IPS DF 4.7 (cell line): Measurements from ENCODE around the gene ACAD9.

Experiments used
- DNase-seq: peaks from one replicate; pipeline ENCODE4 v3.0.0-alpha.2; 2013; ENCODE audit warnings: low spot score; ENCODE audit errors: extremely low read depth

ACAD9 gene

DNA sequence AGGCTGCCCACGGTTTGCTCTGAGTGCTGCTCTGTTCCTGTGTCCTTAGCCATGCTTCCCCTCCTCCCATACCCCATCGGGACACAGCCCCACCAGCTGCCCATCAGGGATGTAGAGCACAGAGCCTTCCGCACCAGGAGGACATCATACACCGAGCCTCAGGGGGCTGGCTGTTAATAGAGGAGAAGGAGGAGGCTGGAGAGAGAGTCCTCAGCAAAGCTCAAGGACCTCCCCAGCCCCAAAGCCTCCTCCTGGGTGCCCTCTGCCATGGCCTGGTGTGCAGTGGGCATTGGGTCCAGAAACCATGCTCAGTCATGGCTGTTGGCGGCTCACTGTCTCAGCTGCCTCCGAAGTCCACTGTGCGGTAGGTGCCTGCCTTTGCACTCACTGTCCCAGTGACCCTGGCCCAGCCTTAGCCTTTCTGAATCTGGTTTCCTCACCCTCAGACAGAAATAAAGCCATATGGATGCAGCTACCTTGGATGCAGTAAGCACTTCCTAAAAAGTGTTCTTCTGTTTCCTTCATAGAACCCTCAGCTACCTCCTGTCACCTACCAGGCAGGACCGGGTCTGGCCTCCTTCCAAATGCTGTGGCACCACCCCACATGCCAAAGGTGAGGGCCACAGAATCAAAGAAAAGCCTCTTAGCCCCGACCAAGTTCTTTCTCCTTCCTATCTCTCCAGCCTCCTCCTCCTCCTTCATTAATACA lies 53.9 kb downstream of the ACAD9 start:
- DNase-seq: no peak

DNA sequence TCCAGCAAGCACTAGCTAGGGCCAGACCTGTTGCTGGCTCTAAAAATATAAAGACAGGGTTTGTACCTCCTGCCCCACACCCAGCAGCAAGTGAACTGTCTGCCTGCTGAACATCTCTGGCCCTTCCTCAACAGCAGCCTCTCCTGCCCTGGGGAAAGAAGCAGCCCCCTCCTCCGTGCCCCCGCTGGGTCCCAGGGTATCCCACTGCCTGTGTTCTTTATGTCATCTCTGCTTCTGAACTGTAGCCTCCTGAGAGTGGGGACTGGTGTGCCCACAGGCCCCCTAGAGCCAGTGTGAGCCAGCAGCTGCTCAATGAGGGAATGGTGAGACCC lies 54.5 kb downstream of the ACAD9 start:
- no peak for DNase-seq

DNA sequence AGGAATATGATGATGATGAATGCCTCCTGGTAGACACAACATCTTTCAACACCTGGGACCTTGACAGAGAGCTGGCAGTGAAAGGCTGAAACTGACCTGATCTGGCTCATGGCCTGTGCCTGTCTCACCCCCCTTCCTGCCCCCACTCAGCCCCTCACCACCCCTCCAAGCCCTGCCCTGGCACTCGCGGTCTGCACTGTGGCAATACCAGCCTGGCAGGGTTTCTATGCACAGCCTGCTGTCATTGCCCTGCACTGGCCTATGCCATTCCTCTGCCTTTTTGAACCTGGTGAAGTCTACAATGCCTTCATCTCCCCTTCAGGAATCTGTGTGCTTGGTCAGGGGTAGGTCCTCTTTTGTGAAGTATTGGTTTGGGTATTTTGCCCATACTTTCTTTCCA lies 56.5 kb downstream of the ACAD9 start:
- no peak for DNase-seq

DNA sequence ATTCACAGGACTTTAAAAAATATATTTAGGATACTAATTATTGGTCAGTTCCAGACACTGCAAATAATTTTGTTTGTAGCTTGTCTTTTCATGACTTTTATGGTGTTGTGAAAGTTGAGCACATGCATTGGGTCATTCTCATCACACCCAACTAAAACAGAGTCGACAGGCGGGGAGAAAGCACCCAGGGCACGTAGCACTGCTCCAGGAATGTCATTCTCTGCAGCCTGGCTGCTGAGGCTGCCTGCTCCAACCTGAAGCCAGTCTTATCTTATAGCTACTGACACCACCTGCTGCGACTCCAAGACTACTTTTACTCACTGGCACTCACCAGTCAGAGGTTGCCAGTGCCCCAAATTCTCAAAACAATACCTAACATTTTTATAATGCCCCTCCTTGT lies 56.9 kb downstream of the ACAD9 start:
- no peak for DNase-seq

DNA sequence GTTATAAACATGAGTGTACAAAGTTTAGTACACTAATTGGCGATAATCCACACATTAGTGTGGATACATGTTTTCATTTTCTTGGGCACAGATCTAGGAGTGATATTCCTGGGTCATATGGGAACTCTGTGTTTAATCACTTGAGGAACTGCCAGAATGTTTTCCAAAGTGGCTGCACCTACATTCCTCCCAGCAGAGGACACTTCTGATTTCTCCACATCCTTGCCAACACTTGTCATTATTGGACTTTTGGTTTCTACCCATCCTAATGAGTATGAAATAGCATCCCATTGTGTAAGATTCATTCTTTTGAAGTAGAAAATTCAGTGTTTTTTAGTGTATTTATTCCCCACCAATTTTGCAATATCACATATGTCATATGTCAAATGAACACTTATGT lies 60.8 kb downstream of the ACAD9 start:
- DNase-seq: no peak

DNA sequence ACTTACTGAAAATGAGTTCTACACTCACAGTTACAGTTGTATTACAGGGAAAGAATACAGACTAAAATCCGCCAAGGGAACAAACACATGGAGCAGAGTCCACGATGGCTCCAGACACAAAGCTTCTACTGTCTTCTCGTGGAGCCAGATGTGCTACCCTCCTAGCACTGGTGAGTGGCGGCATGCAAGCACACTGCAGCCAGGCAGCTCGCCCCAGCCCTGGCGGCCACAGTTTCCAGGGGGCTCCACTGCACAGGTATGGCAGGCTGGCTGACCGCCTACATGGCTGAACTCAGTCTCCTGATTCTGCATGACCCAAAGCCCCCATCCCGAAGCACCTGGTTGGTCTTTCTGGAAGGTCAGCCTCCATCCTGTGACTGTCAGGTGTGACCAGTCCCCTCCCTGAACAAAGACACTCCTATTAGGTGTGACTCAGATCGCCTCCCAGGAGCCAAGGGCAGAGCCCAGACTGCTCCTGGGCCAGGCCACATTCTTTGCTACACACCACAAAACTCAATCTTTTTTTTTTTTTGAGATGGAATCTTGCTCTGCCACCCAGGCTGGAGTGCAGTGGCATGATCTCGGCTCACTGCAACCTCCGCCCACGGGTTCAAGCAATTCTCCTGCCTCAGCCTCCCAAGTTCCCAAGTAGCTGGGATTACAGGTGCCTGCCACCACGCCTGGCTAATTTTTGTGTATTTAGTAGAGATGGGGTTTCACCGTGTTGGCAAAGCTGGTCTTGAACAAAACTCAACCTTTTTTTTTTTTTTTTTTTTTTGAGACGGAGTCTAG lies 62.9 kb downstream of the ACAD9 start:
- DNase-seq: no peak

DNA sequence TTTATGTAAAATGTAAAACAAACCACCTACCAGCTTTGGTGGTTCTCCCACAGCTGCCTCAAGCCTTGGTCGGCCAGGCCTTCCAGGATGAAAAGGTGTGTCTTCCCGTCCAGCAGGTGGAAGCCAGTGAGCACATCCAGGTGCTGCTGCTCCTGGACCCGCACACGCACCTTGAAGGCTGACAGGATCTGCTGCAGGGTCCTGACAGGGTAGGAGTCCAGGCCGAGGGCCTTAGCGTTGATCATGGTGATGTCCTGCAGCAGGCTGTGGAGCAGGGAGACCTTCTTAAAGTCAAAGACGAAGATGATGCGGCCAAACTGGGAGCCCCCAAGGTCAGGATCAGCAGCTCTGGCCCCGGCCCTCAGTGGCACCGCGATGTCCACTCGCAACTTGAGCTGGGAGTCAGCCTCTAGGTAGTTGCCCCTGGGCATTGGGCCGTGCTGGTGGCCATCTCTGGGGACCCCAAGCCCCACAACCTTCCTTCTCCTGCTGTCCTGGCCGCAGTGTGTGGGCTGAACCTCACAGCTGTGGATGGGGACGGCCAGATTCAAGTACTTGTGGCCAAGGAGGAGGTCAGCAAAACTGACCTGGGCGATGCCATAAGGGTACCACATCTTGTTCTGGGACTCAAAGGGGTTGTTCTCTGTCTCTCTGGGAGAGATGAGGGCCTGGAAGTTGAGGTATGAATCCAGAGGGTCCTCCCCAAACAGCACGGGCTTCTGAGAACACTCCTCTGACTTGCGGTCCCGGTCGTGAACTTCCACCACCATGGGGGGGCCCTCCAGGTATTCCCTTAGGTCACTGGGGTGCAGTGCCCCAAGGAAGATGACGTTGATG lies 65.8 kb downstream of the ACAD9 start:
- no peak for DNase-seq

DNA sequence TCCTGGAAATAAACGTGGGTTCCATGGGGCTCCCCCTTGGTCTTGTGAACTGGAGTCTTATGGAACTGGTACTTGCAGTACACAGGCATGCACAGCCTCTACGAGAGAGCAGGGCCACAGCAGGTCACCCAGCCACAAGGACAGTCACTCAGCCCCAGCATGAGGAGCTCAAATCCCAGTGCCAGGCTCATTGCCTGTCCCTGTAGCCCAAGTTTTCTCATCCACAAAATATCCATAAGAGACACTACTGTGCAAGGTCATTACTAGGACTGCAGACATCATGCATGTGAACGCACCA lies 66.4 kb downstream of the ACAD9 start:
- DNase-seq: no peak

DNA sequence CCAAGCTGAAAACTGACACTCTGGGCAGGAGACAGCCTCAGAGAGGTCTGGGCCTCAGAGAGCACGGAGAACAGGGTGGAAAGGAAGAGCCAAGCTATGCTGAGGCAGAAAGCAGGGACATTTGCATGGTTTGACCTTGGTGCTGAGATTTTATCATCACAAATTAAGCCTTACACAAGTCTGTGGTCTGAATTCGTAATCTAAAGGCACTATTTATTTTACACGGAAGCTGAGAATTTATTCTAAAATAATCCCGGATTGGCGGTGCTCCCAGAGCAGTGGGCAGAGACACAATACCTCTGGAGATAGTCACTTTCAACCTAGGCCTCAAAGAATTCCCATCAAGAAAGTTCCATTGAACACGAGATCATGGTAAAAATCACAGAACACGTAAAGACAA lies 67.0 kb downstream of the ACAD9 start:
- no peak for DNase-seq

DNA sequence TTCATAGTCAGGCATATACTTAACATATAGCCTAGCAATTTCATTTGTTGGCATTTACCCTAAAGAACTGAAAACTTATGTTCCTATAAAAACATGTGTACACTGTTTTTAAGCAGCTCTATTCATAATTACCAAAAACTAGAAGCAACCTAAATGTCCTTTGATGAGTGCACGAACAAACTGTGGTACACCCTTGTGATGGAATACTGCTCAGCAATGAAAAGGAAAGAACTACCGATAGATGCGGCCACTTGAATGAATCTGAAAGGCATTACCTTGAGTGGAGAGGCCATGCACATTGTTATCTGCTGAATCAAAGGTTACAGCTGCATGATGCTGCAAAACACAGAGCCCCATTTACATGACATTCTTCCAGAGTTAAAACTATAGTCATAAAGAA lies 69.7 kb downstream of the ACAD9 start:
- DNase-seq: no peak

DNA sequence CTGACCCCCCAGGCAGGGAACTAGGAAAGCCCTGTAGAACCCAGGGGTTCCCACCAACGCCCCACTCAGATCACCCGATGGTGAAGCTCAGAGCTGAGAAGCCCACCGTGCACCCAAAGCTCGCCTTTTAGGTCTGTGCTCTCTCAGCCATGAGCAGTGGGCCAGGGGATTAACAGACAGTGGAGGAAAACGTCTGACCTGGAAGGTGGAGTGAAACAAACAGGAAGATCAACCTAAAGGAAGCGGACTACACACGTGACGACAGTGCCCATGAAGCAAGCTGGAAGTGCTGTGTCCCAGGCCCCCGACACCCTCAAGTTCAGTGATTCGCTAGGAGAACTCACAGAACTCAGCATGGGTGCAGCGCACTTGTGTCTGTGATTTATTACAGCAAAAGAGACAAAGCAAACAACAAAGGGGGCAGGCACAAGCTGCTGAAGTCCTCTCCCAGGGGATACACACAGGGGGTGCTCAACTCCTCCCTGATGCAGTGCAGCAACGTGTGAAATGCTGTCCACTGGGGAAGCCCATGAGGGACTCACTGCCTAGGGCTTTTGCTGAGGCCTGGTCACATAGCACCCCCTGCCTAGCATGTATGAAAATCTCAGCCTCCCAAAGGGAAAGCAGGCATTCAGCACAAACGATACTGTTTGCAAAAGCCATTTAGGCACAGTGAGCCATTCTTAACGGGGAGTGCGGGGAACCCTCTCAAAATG lies 71.0 kb downstream of the ACAD9 start:
- DNase-seq: no peak

DNA sequence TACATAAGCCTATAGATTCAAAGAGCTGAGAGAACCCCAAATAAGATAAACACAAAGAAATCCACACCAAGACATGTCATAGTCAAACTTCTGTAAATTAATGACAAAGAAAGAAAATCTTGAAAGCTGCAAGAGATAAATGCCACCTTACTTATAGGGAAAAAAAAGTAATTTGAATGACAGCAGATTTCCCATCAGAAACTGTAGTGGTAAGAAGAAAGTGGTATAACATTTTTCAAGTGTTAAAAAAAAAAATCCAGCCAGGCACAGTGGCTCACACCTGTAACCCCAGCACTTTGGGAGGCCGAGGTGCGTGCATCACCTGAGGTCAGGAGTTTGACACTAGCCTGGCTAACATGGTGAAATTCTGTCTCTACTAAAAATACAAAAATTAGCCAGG lies 77.0 kb downstream of the ACAD9 start:
- DNase-seq: no peak
